SU-DHL-6 (cell line): ENCODE results near the gene EIF1B.

ENCODE experiments used
- H2AFZ ChIP-seq: fragments of 200-600 bp; sonication (generic); 2 replicates; pipeline ENCODE4 v1.6.1; 2014; ENCODE audit warnings: low read depth, mild to moderate bottlenecking, moderate library complexity, mixed read lengths, antibody characterized with exemption, low read length; ENCODE audit not compliant: severe bottlenecking
- H3F3A ChIP-seq: fragments of 200-600 bp; shearing (Covaris generic); 2 replicates; pipeline ENCODE4 v1.6.0; 2016; ENCODE audit warnings: antibody characterized with exemption, mild to moderate bottlenecking; ENCODE audit not compliant: insufficient read depth
- H3K27ac ChIP-seq: fragments of 200-600 bp; sonication (generic); 2 replicates; pipeline ENCODE4 v1.5.1; 2016; ENCODE audit warnings: low read depth, mild to moderate bottlenecking, low read length, moderate library complexity, mixed read lengths
- H3K27me3 ChIP-seq: fragments of 200-600 bp; sonication (generic), shearing (Covaris generic); 2 replicates; pipeline ENCODE4 v1.6.0; 2014; ENCODE audit warnings: mild to moderate bottlenecking, low read length
- H3K36me3 ChIP-seq: fragments of 200-600 bp; sonication (generic); 2 replicates; pipeline ENCODE4 v1.6.1; 2014; ENCODE audit warnings: mild to moderate bottlenecking, low read length, mixed read lengths
- H3K4me2 ChIP-seq: fragments of 300-600, 200-600 bp; shearing (Covaris generic), sonication (generic); 2 replicates; pipeline ENCODE4 v1.6.0; 2014; ENCODE audit warnings: low read length, low read depth, mild to moderate bottlenecking; ENCODE audit not compliant: poor library complexity, severe bottlenecking
- H3K4me3 ChIP-seq: fragments of 200-600 bp; sonication (generic); 2 replicates; pipeline ENCODE4 v1.5.1; 2014; ENCODE audit warnings: antibody characterized with exemption, low read length, mild to moderate bottlenecking, mixed read lengths; ENCODE audit not compliant: insufficient read depth, poor library complexity, severe bottlenecking
- H3K79me2 ChIP-seq: fragments of 200-600 bp; sonication (generic); 2 replicates; pipeline ENCODE4 v1.6.1; 2014; ENCODE audit warnings: mild to moderate bottlenecking, low read length, moderate library complexity; ENCODE audit not compliant: insufficient read depth
- H3K9ac ChIP-seq: fragments of 200-600 bp; sonication (generic); 2 replicates; pipeline ENCODE4 v1.7.0; 2014; ENCODE audit warnings: mild to moderate bottlenecking, low read length
- H3K9me2 ChIP-seq: fragments of 200-600 bp; sonication (generic); replicated peaks from 2 replicates; pipeline ENCODE4 v1.6.1; 2014; ENCODE audit warnings: low read length; ENCODE audit not compliant: insufficient read depth
- H3K9me3 ChIP-seq: fragments of 200-600 bp; sonication (generic); 2 replicates; pipeline ENCODE4 v1.6.1; 2014; ENCODE audit warnings: low read length, mixed read lengths; ENCODE audit not compliant: insufficient read depth
- H4K20me1 ChIP-seq: fragments of 200-600 bp; sonication (generic); 2 replicates; pipeline ENCODE4 v1.6.1; 2014; ENCODE audit warnings: low read depth, mild to moderate bottlenecking, antibody characterized with exemption, low read length, moderate library complexity, mixed read lengths
- EZH2phosphoT487 ChIP-seq: fragments of 200-600 bp; sonication (generic), shearing (Covaris generic); conservative IDR thresholded peaks from 2 replicates; pipeline ENCODE4 v1.6.1; 2018; ENCODE audit warnings: mild to moderate bottlenecking, antibody characterized with exemption, low read length, moderate library complexity, mixed read lengths
- TF ChIP-seq, protein P1 (sequence below): fragments of 200-600 bp; sonication (generic); IDR thresholded peaks from one replicate; pipeline ENCODE4 v1.5.1; 2017; ENCODE audit warnings: antibody characterized with exemption, mild to moderate bottlenecking, low read length, moderate library complexity; ENCODE audit not compliant: insufficient read depth, poor library complexity, severe bottlenecking

EIF1B gene

DNA sequence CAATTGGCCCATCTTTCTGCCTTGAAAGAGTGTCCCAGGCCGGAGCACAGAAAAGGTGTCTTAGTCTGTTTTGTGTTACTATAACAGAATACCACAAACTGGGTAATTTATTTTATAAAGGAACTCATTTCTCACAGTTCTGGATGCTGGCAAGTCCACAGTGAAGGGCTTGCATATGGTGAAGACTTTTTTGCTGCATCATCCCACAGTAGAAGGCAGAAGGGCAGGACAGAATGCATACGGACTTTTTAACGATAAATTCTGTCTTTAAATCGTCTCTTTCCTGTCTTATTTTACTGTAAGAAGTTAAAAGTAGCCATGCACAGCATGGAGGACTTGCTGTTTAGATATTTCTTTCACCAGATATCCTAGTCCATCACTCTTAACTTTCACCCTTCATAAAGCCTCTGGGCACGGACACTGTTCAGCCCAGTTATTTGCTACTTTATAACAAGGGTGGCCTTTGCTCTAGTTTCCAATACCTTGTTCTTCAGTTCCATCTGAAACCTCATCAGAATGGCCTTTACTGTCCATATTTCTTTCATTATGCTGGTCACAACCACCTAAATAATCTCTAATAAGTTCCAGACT lies 10.3 kb upstream of the EIF1B start:
- H3K4me2 ChIP-seq: no peak overlapping the region
- no peak overlapping the region for H3K27ac ChIP-seq
- H4K20me1 ChIP-seq: no peaks in the 10 kb centered on the region
- no peak overlapping the region for H3K4me3 ChIP-seq
- H3K9me3 ChIP-seq: no peaks in the 10 kb centered on the region
- TF ChIP-seq, protein P1, sequence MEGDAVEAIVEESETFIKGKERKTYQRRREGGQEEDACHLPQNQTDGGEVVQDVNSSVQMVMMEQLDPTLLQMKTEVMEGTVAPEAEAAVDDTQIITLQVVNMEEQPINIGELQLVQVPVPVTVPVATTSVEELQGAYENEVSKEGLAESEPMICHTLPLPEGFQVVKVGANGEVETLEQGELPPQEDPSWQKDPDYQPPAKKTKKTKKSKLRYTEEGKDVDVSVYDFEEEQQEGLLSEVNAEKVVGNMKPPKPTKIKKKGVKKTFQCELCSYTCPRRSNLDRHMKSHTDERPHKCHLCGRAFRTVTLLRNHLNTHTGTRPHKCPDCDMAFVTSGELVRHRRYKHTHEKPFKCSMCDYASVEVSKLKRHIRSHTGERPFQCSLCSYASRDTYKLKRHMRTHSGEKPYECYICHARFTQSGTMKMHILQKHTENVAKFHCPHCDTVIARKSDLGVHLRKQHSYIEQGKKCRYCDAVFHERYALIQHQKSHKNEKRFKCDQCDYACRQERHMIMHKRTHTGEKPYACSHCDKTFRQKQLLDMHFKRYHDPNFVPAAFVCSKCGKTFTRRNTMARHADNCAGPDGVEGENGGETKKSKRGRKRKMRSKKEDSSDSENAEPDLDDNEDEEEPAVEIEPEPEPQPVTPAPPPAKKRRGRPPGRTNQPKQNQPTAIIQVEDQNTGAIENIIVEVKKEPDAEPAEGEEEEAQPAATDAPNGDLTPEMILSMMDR: no peak
- no peak for TF ChIP-seq EZH2phosphoT487
- H3K9ac ChIP-seq: no peak overlapping the region
- H3F3A ChIP-seq: no peaks in the 10 kb centered on the region
- no peaks in the 10 kb centered on the region for H3K27me3 ChIP-seq
- no peaks in the 10 kb centered on the region for H3K79me2 ChIP-seq
- H3K9me2 ChIP-seq: no peaks in the 10 kb centered on the region
- no peaks in the 10 kb centered on the region for H3K36me3 ChIP-seq
- no peak overlapping the region for H2AFZ ChIP-seq

DNA sequence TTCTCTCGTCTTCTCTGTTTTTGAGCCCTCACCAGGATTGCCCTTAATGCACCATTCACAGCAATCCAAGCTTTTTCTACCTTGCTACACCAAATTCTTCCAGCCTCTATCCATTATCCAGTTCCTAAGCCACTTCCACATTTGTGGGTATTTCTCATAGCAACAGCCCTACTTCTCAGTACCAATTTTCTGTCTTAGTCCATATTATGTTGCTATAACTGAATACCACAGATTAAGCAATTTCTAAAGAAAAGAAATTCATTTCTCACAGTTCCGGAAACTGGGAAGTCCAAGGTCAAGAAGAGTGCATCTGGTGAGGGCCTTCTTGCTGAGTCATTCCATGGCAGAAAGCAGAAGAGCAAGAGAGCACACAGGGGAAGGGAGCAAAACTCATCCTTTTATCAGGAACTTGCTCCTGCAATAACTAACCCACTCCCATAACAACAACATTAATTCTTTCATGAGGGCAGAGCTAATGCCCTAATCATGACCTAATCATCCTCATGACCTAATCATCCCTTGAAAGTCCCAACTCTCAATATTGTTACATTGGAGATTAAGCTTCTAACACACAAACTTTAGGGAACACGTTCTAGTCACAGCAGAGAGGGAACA lies 9.7 kb upstream of the EIF1B start:
- Histone ChIP-seq H3K4me2 (no peak overlapping the region), H3F3A (no peaks in the 10 kb centered on the region), H2AFZ (no peak overlapping the region), H3K9ac (no peak overlapping the region), H3K9me3 (no peaks in the 10 kb centered on the region), H3K36me3 (no peaks in the 10 kb centered on the region), H3K4me3 (no peak overlapping the region), H4K20me1 (no peaks in the 10 kb centered on the region), H3K27me3 (no peaks in the 10 kb centered on the region), H3K9me2 (no peaks in the 10 kb centered on the region), H3K27ac (no peak overlapping the region), H3K79me2 (no peaks in the 10 kb centered on the region)
- TF ChIP-seq EZH2phosphoT487: no peak
- TF ChIP-seq, protein P1: no peak

DNA sequence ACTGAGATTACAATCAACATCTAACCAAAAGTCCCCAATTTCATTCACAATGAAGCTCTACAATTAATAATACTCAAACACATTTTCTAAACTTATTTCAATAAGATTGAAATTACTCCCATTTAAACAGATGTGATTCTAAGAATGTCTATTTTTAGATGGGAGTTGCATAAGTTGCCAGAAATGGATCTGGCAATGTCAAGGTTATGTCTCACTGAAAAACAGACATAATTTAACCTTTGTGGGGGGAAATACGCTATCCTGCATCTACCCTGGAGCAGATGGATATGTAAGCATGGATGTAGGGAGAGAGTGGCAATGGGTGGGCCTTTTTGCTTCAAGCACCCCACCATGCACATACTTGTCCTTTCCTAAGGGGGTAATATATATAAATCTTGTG lies 6.7 kb upstream of the EIF1B start:
- H2AFZ ChIP-seq: no peak overlapping the region
- no peak overlapping the region for H3K27ac ChIP-seq
- H3K36me3 ChIP-seq: no peaks in the 10 kb centered on the region
- TF ChIP-seq, protein P1: no peak
- no peak for TF ChIP-seq EZH2phosphoT487
- H3K79me2 ChIP-seq: no peaks in the 10 kb centered on the region
- H3K27me3 ChIP-seq: no peaks in the 10 kb centered on the region
- no peaks in the 10 kb centered on the region for H4K20me1 ChIP-seq
- no peak overlapping the region for H3K4me2 ChIP-seq
- no peak overlapping the region for H3K9ac ChIP-seq
- no peaks in the 10 kb centered on the region for H3F3A ChIP-seq
- H3K9me3 ChIP-seq: no peaks in the 10 kb centered on the region
- no peak overlapping the region for H3K4me3 ChIP-seq
- H3K9me2 ChIP-seq: no peaks in the 10 kb centered on the region
